Measurements from ENCODE around the gene ZNF319. TPM values are rescaled to one million over a fixed set of nuclear protein-coding genes. Genes with fewer than 3 reads are reported as not detected.

ZNF319 gene
- 7.9 TPM for total RNA-seq

GRCh38 chr16:57999971-58000705 lies at the start of gene ZNF319:
ZNF319 (minus strand) TSS chr16:58000672; CDS start chr16:57998265, 2,407 bp downstream.
- H3K27me3 ChIP-seq, result no peaks in the 10 kb centered on the region
- peaks cover 37% of the 10 kb centered on the region for H3K4me1 ChIP-seq
- H3K36me3 ChIP-seq, result peaks cover 0 to 31% of the 10 kb centered on the region in 2 donors
- peak within 1 kb of the TSS; percentile 75 to 88 for H3K4me3 ChIP-seq
- no peak for DNase-seq (ENCODE audit: extremely low spot score in 2 of 2)
- intact Hi-C loops (cut with DNase I), result loop anchor here (5.0 to 10.0 kb wide), 3 partner anchors 198 to 405 kb away; partner anchors contain the start of gene KIFC3
- H3K27ac ChIP-seq, result peak within 1 kb of the TSS; percentile 78
- H3K9me3 ChIP-seq, result no peaks in the 10 kb centered on the region
- TF ChIP-seq POLR2AphosphoS5 (IDR thresholded peaks at IDR 0.05; ENCODE audit: insufficient read depth in 1 of 2, low read depth in 1 of 2) (no peak), CTCF (IDR thresholded peaks at IDR 0.05) (no peak), POLR2A (IDR thresholded peaks at IDR 0.05) (no peak)

GRCh38 chr16:58049232-58050185 lies 49.0 kb upstream of the ZNF319 start:
- Histone ChIP-seq H3K9me3 (no peaks in the 10 kb centered on the region), H3K36me3 (no peaks in the 10 kb centered on the region), H3K4me1 (no peaks in the 10 kb centered on the region), H3K27ac (no peak overlapping the region), H3K27me3 (no peaks in the 10 kb centered on the region), H3K4me3 (no peak overlapping the region)
- intact Hi-C loops (cut with DNase I), result no loop called here
- TF ChIP-seq POLR2AphosphoS5 (IDR thresholded peaks at IDR 0.05; ENCODE audit: insufficient read depth in 1 of 2, low read depth in 1 of 2) (no peak), POLR2A (IDR thresholded peaks at IDR 0.05) (no peak), CTCF (IDR thresholded peaks at IDR 0.05) (no peak)
- DNase-seq (ENCODE audit: extremely low spot score in 2 of 2), result no peak

GRCh38 chr16:58048494-58049231 lies 48.2 kb upstream of the ZNF319 start:
- TF ChIP-seq CTCF (IDR thresholded peaks at IDR 0.05), result no peak
- TF ChIP-seq POLR2A (IDR thresholded peaks at IDR 0.05), result no peak
- TF ChIP-seq POLR2AphosphoS5 (IDR thresholded peaks at IDR 0.05; ENCODE audit: insufficient read depth in 1 of 2, low read depth in 1 of 2), result no peak
- Histone ChIP-seq H3K27ac (no peak overlapping the region), H3K4me1 (no peaks in the 10 kb centered on the region), H3K4me3 (no peak overlapping the region), H3K36me3 (no peaks in the 10 kb centered on the region), H3K9me3 (no peaks in the 10 kb centered on the region), H3K27me3 (no peaks in the 10 kb centered on the region)
- intact Hi-C loops (cut with DNase I), result no loop called here
- no peak for DNase-seq (ENCODE audit: extremely low spot score in 2 of 2)

GRCh38 chr16:58047557-58048348 lies 47.3 kb upstream of the ZNF319 start:
- Histone ChIP-seq H3K4me3 (no peak overlapping the region), H3K4me1 (no peaks in the 10 kb centered on the region), H3K27me3 (no peaks in the 10 kb centered on the region), H3K9me3 (no peaks in the 10 kb centered on the region), H3K27ac (no peak overlapping the region), H3K36me3 (no peaks in the 10 kb centered on the region)
- intact Hi-C loops (cut with DNase I), result no loop called here
- no peak for DNase-seq (ENCODE audit: extremely low spot score in 2 of 2)
- no peak for TF ChIP-seq POLR2AphosphoS5 (IDR thresholded peaks at IDR 0.05; ENCODE audit: insufficient read depth in 1 of 2, low read depth in 1 of 2)
- TF ChIP-seq CTCF (IDR thresholded peaks at IDR 0.05), result no peak
- TF ChIP-seq POLR2A (IDR thresholded peaks at IDR 0.05), result no peak

Measured in vagina (tissue), 2 donors.